Muscle of leg (tissue), 11 donors: Measurements from ENCODE around the gene EXOC4. TPM values are rescaled to one million over a fixed set of nuclear protein-coding genes. Genes with fewer than 3 reads are reported as not detected.

ENCODE experiments used
- DNase-seq: peaks from one replicate; pipeline ENCODE4 v3.0.0; 2013
- H3K27ac ChIP-seq: one replicate; pipeline ENCODE4 v1.5.1; 2013; ENCODE audit warnings: mild to moderate bottlenecking, low read length, control low read depth
- H3K27me3 ChIP-seq: one replicate; pipeline ENCODE4 v1.6.1; 2013; ENCODE audit warnings: low read length; ENCODE audit not compliant: control insufficient read depth, insufficient read depth
- H3K36me3 ChIP-seq: one replicate; pipeline ENCODE4 v1.6.1; 2013; ENCODE audit warnings: low read length; ENCODE audit not compliant: control insufficient read depth, insufficient read depth
- H3K4me1 ChIP-seq: one replicate; pipeline ENCODE4 v1.6.1; 2013; ENCODE audit warnings: low read length; ENCODE audit not compliant: control insufficient read depth, insufficient read depth
- H3K4me3 ChIP-seq: one replicate; pipeline ENCODE4 v1.5.1; 2013; ENCODE audit warnings: low read length, control low read depth
- H3K9me3 ChIP-seq: replicated peaks from 2 replicates; pipeline ENCODE4 v1.6.1; 2013; ENCODE audit warnings: low read depth, low read length; ENCODE audit not compliant: control insufficient read depth
- WGBS: methylation state at CpG from one replicate; pipeline ENCODE4 v1.1.5; 2013; ENCODE audit warnings: missing lambda C conversion rate; ENCODE audit not compliant: insufficient coverage; 5-methylcytosine and 5-hydroxymethylcytosine counted together
- polyA plus RNA-seq, 8 donors: library from polyadenylated mRNA; unstranded; fragments of 120-200 nt; gene quantifications; one replicate each; pipeline versions ENCODE4 v1.2.1 to v1.2.3, GENCODE V29; 2013; ENCODE audit warnings: inconsistent platforms in 1 of 8, low replicate concordance in 1 of 8; ENCODE audit not compliant: insufficient read length in 8 of 8, insufficient read depth in 1 of 8
- total RNA-seq: library from RNA; stranded (reverse); fragments of 120-200 nt; gene quantifications from one replicate; pipeline ENCODE4 v1.2.4, GENCODE V29; 2013

Gene EXOC4
- total and polyA plus RNA-seq, 9 donors = 37.3 to 64.9 (median 41.1) TPM

DNA sequence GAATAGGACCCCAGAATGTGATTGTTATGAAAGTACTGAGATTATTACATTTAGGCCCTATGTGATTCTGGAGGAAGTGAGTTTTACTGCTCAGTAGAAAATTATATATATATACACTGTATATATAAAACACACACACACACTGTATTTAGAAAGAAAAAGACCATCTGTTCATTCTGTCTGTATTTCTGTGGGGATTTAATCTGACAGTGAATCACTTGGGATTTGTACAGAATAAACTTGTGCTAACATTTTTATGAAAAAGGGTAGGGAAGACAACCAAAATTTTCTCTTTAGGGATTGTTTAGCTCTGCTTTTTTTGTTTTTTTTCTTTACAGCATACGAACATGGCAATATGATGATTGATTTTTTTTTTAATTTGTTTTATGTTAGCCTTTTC, 142.7 kb downstream of the EXOC4 start:
- DNase-seq = no peak
- Histone ChIP-seq H3K4me1 (no peaks in the 10 kb centered on the region), H3K36me3 (no peaks in the 10 kb centered on the region), H3K9me3 (no peaks in the 10 kb centered on the region), H3K27ac (no peak overlapping the region), H3K27me3 (no peaks in the 10 kb centered on the region), H3K4me3 (no peak overlapping the region)
- WGBS = no CpG with 5 or more reads among the region's 1 CpG

DNA sequence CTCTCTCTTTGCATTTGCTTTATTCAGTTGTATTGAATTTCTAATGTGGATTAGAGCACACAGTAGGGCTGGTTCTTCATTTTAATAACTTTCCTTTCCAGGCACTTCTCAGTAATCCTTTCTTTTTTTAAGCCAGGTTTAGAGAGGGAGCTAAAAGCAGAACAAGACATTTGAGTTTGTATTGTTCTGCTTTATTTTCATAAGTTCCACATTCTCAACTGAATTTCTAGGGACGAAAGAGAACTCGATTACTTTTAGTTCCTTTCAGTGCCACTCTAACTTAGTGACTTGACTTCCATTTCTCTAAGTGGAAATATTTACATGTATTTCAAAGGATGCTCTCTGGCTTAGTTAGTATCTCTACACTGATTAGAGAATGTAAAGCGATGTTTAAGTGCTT, 145.6 kb downstream of the EXOC4 start:
- DNase-seq = no peak
- Histone ChIP-seq H3K4me1 (no peaks in the 10 kb centered on the region), H3K4me3 (no peak overlapping the region), H3K9me3 (no peaks in the 10 kb centered on the region), H3K27ac (no peak overlapping the region), H3K36me3 (no peaks in the 10 kb centered on the region), H3K27me3 (no peaks in the 10 kb centered on the region)
- WGBS = no CpG with 5 or more reads among the region's 3 CpGs

DNA sequence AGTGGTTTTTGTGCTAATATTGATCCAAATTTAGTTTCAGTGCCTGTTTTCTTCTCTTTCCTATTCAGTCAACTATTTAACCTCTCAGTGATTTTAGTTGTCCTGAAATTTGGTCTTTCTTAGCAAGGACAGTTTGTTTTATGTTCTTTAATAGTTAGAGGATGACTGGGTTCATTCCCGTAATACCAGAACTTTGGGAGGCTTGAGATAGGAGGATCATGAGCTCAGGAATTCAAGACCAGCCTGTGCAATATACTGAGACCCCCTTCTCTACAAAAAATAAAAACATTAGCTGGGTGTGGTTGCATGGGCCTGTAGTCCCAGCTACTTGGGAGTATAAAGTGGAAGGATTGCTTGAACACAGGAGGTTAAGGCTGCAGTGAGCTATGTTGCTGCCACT, 148.3 kb downstream of the EXOC4 start:
- Histone ChIP-seq H3K4me1 (no peaks in the 10 kb centered on the region), H3K9me3 (no peaks in the 10 kb centered on the region), H3K27me3 (no peaks in the 10 kb centered on the region), H3K4me3 (no peak overlapping the region), H3K27ac (no peak overlapping the region), H3K36me3 (no peaks in the 10 kb centered on the region)
- DNase-seq = no peak
- no CpG with 5 or more reads among the region's 1 CpG for WGBS

DNA sequence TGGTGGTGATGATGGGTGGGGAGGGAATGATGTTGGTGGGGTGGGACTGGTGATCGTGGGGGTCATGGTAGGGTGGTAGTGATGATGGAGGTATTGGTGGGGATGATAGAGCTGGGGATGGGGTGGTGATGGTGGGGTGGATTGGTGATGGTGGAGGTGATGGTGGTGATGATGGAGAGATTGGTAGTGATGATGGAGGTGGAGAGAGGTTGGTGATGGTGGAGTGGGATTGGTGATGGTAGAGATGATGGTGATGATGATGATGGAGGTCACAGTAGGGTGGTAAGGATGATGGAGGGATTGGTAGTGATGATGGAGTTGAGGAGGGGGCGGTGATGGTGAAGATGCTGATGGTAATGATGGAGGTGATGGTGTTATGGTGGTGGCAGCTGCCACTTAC, 155.3 kb downstream of the EXOC4 start:
- no peak for DNase-seq
- Histone ChIP-seq H3K27me3 (no peaks in the 10 kb centered on the region), H3K4me3 (no peak overlapping the region), H3K4me1 (no peaks in the 10 kb centered on the region), H3K27ac (no peak overlapping the region), H3K36me3 (no peaks in the 10 kb centered on the region), H3K9me3 (no peaks in the 10 kb centered on the region)
- WGBS = 100% methylated on average over 1 of the region's 2 CpGs

DNA sequence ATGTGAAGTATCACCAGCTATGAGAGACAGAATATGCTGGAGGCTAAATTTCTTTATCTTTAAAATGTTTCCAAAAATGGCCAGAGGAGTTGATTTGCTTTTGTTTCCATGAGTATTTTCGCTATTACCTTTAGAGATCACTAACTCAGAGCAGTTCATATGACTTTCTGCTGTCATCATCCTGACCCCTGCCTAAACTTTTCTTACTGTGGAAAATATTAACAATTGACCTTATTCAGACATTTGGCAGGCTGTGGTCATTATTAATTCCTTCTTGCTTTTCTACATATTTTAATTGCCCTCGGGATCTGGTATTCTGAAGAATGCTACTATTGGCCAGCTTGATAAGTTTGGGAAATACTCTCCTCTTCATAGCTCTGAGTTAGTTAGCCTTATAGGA, 156.5 kb downstream of the EXOC4 start:
- peak; percentile 33 for DNase-seq
- Histone ChIP-seq H3K9me3 (no peaks in the 10 kb centered on the region), H3K27me3 (no peaks in the 10 kb centered on the region), H3K4me1 (no peaks in the 10 kb centered on the region), H3K4me3 (no peak overlapping the region), H3K36me3 (no peaks in the 10 kb centered on the region), H3K27ac (no peak overlapping the region)
- WGBS = no CpG with 5 or more reads among the region's 2 CpGs

DNA sequence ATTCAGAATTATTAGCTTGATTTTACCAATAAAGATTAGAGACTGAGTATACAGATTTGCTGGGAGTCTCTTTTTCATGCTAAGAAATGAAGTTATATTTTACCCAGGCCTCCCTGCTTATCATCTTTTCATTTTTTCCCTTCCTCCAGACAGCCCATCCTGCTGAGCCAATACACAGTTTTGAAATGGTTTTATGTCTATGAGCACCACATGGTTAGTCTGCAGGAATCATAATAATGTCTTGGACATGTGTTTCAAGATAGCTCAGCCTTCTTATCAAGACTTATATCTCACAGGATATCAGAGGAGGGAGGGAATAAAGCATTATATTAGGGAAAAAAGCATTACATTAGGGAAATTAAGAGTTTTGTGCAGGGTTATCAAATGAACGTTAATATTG, 157.1 kb downstream of the EXOC4 start:
- Histone ChIP-seq H3K4me1 (no peaks in the 10 kb centered on the region), H3K27ac (no peak overlapping the region), H3K9me3 (no peaks in the 10 kb centered on the region), H3K36me3 (no peaks in the 10 kb centered on the region), H3K27me3 (no peaks in the 10 kb centered on the region), H3K4me3 (no peak overlapping the region)
- no CpG with 5 or more reads among the region's 1 CpG for WGBS
- no peak for DNase-seq

DNA sequence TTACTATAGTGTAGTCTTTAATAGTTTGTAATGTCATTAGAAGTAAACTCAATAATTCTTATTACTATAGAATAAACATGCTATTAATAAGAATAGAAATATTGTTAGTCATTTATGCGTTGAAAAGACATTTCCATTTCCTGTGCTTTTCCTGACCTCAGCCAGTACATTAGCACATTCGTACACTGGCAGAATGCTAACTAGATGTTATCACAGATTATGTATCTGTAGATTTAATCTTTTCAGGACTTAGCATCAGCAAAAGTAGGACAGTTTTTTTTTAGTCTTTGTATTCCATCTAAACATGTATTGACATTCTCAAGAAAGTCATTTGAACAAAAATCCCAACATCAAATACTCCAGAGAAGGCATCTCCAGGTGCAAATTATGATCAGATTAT, 158.5 kb downstream of the EXOC4 start:
- Histone ChIP-seq H3K36me3 (no peaks in the 10 kb centered on the region), H3K27ac (no peak overlapping the region), H3K9me3 (no peaks in the 10 kb centered on the region), H3K4me1 (no peaks in the 10 kb centered on the region), H3K27me3 (no peaks in the 10 kb centered on the region), H3K4me3 (no peak overlapping the region)
- DNase-seq = no peak
- no CpG with 5 or more reads among the region's 2 CpGs for WGBS

DNA sequence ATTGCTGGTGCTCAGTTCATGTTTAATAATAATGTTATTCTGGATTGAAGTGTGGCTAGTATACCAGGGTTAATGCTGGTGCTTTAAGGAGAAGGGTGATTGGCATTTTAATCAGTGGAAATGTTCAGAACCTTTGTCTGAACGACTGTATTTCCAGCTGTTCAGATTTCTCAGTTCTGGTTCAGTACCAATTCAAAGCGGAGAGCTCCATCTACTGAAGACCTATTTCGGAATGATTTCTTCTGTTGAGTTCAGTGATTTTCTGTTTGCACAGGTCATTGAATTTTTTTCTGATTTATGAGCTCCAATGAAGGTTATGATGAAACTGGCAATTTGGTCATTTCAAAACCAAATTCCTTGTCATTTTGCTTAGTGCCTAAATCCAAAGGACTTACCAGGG, 160.1 kb downstream of the EXOC4 start:
- no peak for DNase-seq

DNA sequence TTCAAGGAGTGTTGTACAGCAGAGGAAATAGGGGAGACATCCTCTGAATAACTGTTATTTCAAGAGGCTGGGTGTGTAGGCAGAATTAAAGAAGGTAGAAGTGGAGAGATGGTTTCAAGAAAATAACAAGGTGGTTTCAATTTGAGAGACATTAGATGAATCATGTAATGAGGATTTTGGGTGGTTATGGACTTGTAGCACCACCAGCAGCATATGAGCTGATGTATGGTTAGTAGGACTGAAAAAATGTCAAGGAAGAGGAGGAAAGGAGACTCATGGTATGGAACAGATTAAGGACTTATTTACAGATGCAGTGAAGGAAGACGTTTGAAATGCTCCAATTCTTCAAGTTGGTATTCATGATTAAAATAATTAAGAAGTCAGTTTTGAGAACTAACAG, 166.2 kb downstream of the EXOC4 start:
- H3K4me3 ChIP-seq = no peak overlapping the region
- H3K27me3 ChIP-seq = no peaks in the 10 kb centered on the region
- WGBS = 60% methylated on average over 1 of the region's 1 CpG
- H3K9me3 ChIP-seq = peaks cover 3% of the 10 kb centered on the region
- DNase-seq = no peak
- no peaks in the 10 kb centered on the region for H3K36me3 ChIP-seq
- H3K27ac ChIP-seq = no peak overlapping the region
- no peaks in the 10 kb centered on the region for H3K4me1 ChIP-seq

More for the DNA sequence above, 160.1 kb downstream of the EXOC4 start:
- Histone ChIP-seq H3K27me3 (no peaks in the 10 kb centered on the region), H3K36me3 (no peaks in the 10 kb centered on the region), H3K27ac (no peak overlapping the region), H3K9me3 (no peaks in the 10 kb centered on the region), H3K4me3 (no peak overlapping the region), H3K4me1 (no peaks in the 10 kb centered on the region)
- 13% methylated on average over 1 of the region's 3 CpGs for WGBS

DNA sequence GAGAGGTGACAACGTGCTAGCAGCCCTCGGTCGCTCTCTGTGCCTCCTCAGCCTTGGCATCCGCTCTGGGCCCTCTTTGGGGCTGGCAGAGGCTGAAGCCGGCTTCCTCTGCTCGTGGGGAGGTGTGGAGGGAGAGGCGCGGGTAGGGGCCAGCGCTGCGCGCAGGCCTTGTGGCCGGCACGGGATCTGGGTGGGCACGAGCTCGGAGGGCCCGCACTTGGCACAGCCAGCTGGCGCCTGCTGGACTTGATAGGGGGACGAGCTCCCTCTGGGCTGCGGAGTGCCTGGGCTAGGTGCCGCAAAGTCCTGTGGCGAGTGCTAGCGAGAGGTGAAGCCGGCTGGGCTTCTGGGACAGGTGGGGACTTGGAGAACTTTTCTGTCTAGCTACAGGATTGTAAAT, 170.7 kb downstream of the EXOC4 start:
- DNase-seq = no peak
- H3K4me3 ChIP-seq = no peak overlapping the region
- H3K27me3 ChIP-seq = no peaks in the 10 kb centered on the region
- no peaks in the 10 kb centered on the region for H3K36me3 ChIP-seq
- peaks cover 3% of the 10 kb centered on the region for H3K9me3 ChIP-seq
- H3K4me1 ChIP-seq = no peaks in the 10 kb centered on the region
- no peak overlapping the region for H3K27ac ChIP-seq
- WGBS = 98% methylated on average over 18 of the region's 23 CpGs

DNA sequence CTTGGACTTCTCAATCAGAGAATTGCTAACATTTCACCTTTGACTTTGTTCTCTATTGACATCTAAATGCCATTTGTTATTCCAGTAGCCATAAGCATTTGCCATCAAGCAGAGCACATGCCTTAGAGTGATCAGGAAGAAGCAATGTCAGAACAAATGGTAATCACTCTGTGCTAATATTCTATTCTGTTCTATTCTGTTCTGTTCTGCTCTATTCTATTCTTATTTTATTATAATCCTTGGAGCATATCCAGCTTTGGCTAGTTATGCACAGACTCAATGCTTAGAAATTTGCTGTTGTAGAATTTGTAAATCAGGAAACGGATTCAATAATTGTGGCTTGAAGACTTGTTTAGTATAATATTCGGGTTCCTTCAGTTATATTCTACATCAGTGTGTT, 175.4 kb downstream of the EXOC4 start:
- DNase-seq = no peak
- Histone ChIP-seq H3K4me1 (no peaks in the 10 kb centered on the region), H3K4me3 (no peak overlapping the region), H3K27me3 (no peaks in the 10 kb centered on the region), H3K27ac (no peak overlapping the region), H3K9me3 (peaks cover 3% of the 10 kb centered on the region), H3K36me3 (no peaks in the 10 kb centered on the region)
- no CpG with 5 or more reads among the region's 2 CpGs for WGBS
